Panc1 (cell line): ENCODE results near the gene TBC1D22B. TPM values are rescaled to one million over a fixed set of nuclear protein-coding genes. Genes with fewer than 3 reads are reported as not detected.

ENCODE experiments used
- ATAC-seq: fragments of 200-7000 bp; cut with Tn5 transposase; 2 replicates; pipeline ENCODE4 v1.9.1; 2020; ENCODE audit warnings: mild to moderate bottlenecking, moderate library complexity
- BruUV-seq: library from RNA; stranded (reverse); fragments of 400-500 nt; replicated peaks from 2 replicates; lab custom pipeline; 2021; lab: Mats Ljungman, UMichigan
- CTCF ChIA-PET: fragments of 300-600 bp; sonication (Branson Sonifier 250); formaldehyde crosslinking; loops from one replicate; lab custom pipeline; 2022; ENCODE audit warnings: antibody characterized with exemption; lab: Charles Lee
- POLR2A ChIA-PET: fragments of 300-600 bp; sonication (Branson Sonifier 250); formaldehyde crosslinking; loops from one replicate; lab custom pipeline; 2022; ENCODE audit warnings: antibody characterized with exemption; lab: Charles Lee
- DNase-seq: peaks from one replicate; pipeline ENCODE4 v3.0.0-alpha.2; 2010; ENCODE audit warnings: low read depth, low spot score
- H3K27ac ChIP-seq: 2 replicates; pipeline ENCODE4 v1.5.1; 2011; ENCODE audit warnings: mild to moderate bottlenecking, low read length, inconsistent platforms
- H3K27me3 ChIP-seq: fragments of 200-500 bp; sonication (Bioruptor generic); 2 replicates; pipeline ENCODE4 v1.6.0; 2014; ENCODE audit warnings: low read length, inconsistent platforms; ENCODE audit not compliant: control insufficient read depth, insufficient read depth
- H3K36me3 ChIP-seq: fragments of 200-500 bp; sonication (Bioruptor generic); 2 replicates; pipeline ENCODE4 v1.5.1; 2014; ENCODE audit warnings: inconsistent platforms, mild to moderate bottlenecking, low read length, moderate library complexity; ENCODE audit not compliant: control insufficient read depth, insufficient read depth
- H3K4me1 ChIP-seq: 2 replicates; pipeline ENCODE4 v1.5.1; 2011; ENCODE audit warnings: inconsistent platforms, mild to moderate bottlenecking, low read length, moderate library complexity; ENCODE audit not compliant: control insufficient read depth, insufficient read depth
- H3K4me3 ChIP-seq, 2 experiments: 2 replicates each; pipeline ENCODE4 v1.5.1; 2011 to 2012; ENCODE audit warnings: low read depth in 2 of 2, low read length in 2 of 2, mild to moderate bottlenecking in 2 of 2, inconsistent platforms in 1 of 2, moderate library complexity in 1 of 2
- H3K9me3 ChIP-seq: fragments of 200-500 bp; sonication (Bioruptor generic); 2 replicates; pipeline ENCODE4 v1.5.1; 2014; ENCODE audit warnings: low read depth, mild to moderate bottlenecking, inconsistent platforms, low read length, moderate library complexity; ENCODE audit not compliant: control insufficient read depth, insufficient read depth
- CTCF ChIP-seq: fragments of 450-650 bp; IDR thresholded peaks from 2 replicates; pipeline ENCODE4 v1.5.1; 2017; ENCODE audit warnings: mild to moderate bottlenecking
- POLR2AphosphoS5 ChIP-seq: IDR thresholded peaks from 2 replicates; pipeline ENCODE4 v1.6.1; 2012; ENCODE audit warnings: mild to moderate bottlenecking, low read depth, low read length, moderate library complexity
- REST ChIP-seq, 2 experiments: IDR thresholded peaks; 2 replicates each; pipeline ENCODE4 v1.6.1; 2011 to 2012; ENCODE audit warnings: low read depth in 2 of 2, control low read depth in 1 of 2, low read length in 1 of 2, mild to moderate bottlenecking in 1 of 2, moderate library complexity in 1 of 2; ENCODE audit not compliant: insufficient read depth in 1 of 2
- SIN3A ChIP-seq: IDR thresholded peaks from 2 replicates; pipeline ENCODE4 v1.6.1; 2012; ENCODE audit warnings: low read depth, mild to moderate bottlenecking, low read length, moderate library complexity, borderline replicate concordance; ENCODE audit not compliant: insufficient read depth
- TCF7L2 ChIP-seq: IDR thresholded peaks from 2 replicates; pipeline ENCODE4 v1.6.1; 2011; ENCODE audit warnings: mild to moderate bottlenecking, low read depth, low read length, inconsistent platforms
- in situ Hi-C: cut with HindIII; loops from 2 replicates; pipeline ENCODE4 v1.10.0; 2016; ENCODE audit warnings: low sequenced_read_pairs, low pct_unique_long_range_greater_than_20kb
- intact Hi-C: fragments of 100-400 bp; cut with micrococcal nuclease; formaldehyde crosslinking; loops from one replicate; pipeline ENCODE4 v1.10.0; 2022; ENCODE audit not compliant: unreplicated experiment
- total RNA-seq: library from RNA; stranded (reverse); gene quantifications from one replicate; pipeline ENCODE4 v1.2.1, GENCODE V29; 2021; ENCODE audit not compliant: unreplicated experiment

The TBC1D22B gene
- total RNA-seq, 1 experiment from 2014 or later = 13.0 TPM

GRCh38 chr6:37362101-37362828 is 104.7 kb downstream of the TBC1D22B start:
- CTCF ChIA-PET = no interaction called here
- no TSS peak for BruUV-seq
- in situ Hi-C loops = no loop called here
- POLR2A ChIA-PET = no interaction called here
- ATAC-seq (no peak), DNase-seq (no peak)
- Histone ChIP-seq H3K4me3 (no peak overlapping the region), H3K27me3 (no peaks in the 10 kb centered on the region), H3K9me3 (no peaks in the 10 kb centered on the region), H3K36me3 (no peaks in the 10 kb centered on the region), H3K4me1 (no peaks in the 10 kb centered on the region), H3K27ac (no peak overlapping the region)
- intact Hi-C loops = no loop called here
- no peak for TF ChIP-seq REST (IDR thresholded peaks at IDR 0.05; ENCODE audit: insufficient read depth in 1 of 2, low read depth in 2 of 2, low read length in 1 of 2)
- no peak for TF ChIP-seq POLR2AphosphoS5
- no peak for TF ChIP-seq SIN3A
- TF ChIP-seq TCF7L2 = no peak
- TF ChIP-seq CTCF = no peak

- BruUV-seq = no TSS peak
- Histone ChIP-seq H3K27ac (no peak overlapping the region), H3K4me1 (no peaks in the 10 kb centered on the region), H3K27me3 (no peaks in the 10 kb centered on the region), H3K9me3 (no peaks in the 10 kb centered on the region), H3K4me3 (no peak overlapping the region), H3K36me3 (no peaks in the 10 kb centered on the region)
- CTCF ChIA-PET = no interaction called here
- intact Hi-C loops = no loop called here
- TF ChIP-seq CTCF (peak; percentile 43; the same call in 1 of the 2 replicates), SIN3A (no peak)
- DNase-seq = no peak
- in situ Hi-C loops = no loop called here
- POLR2A ChIA-PET = no interaction called here
- ATAC-seq = 0 out of 2 replicates have a peak, but pooled peaks have one; percentile 66
These were observed 108.2 kb downstream of the TBC1D22B start for GRCh38 chr6:37365791-37366190.
